ENCODE measurements around the gene CCDC141. TPM values are rescaled to one million over a fixed set of nuclear protein-coding genes. Genes with fewer than 3 reads are reported as not detected.

The CCDC141 gene, protein sequence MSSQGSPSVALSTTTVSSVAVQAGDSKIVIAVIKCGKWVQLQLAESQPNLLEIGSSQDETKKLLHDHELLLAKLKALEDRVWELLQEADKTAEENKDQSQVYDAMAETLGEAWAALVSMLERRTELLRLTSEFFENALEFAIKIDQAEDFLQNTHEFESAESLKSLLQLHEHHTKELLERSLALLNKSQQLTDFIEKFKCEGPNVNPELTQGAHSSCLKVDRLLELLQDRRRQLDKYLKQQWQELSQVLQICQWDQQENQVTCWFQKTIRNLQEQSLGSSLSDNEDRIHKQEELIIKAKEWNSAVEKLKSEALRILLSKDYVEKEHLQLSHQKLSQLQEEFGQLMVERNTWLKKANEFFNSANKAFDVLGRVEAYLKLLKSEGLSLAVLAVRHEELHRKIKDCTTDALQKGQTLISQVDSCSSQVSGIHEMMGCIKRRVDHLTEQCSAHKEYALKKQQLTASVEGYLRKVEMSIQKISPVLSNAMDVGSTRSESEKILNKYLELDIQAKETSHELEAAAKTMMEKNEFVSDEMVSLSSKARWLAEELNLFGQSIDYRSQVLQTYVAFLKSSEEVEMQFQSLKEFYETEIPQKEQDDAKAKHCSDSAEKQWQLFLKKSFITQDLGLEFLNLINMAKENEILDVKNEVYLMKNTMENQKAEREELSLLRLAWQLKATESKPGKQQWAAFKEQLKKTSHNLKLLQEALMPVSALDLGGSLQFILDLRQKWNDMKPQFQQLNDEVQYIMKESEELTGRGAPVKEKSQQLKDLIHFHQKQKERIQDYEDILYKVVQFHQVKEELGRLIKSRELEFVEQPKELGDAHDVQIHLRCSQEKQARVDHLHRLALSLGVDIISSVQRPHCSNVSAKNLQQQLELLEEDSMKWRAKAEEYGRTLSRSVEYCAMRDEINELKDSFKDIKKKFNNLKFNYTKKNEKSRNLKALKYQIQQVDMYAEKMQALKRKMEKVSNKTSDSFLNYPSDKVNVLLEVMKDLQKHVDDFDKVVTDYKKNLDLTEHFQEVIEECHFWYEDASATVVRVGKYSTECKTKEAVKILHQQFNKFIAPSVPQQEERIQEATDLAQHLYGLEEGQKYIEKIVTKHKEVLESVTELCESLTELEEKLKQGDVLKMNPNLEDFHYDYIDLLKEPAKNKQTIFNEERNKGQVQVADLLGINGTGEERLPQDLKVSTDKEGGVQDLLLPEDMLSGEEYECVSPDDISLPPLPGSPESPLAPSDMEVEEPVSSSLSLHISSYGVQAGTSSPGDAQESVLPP (N-terminal part only)
- polyA plus RNA-seq (2011; rRNA removed) (not detected in 2 replicates), polyA plus RNA-seq (2017; fragmentation: RNase III; extraction: RNeasy Plus Mini Kit Qiagen cat#74134 plus additional on column Dnase treatment) (not detected in 3 replicates), polyA minus RNA-seq (2011; rRNA and poly(A)+ RNA removed) (not detected in 2 replicates)
- polyA plus RNA-seq (2012; cell fraction: cytosol; rRNA removed): not detected in 2 replicates
- not detected in 2 replicates for polyA plus RNA-seq (2012; cell fraction: nucleus; rRNA removed)

GRCh38 chr2:179049546-179050311 lies at the start of gene CCDC141:
Gene CCDC141, minus strand, starts transcription at chr2:179050137. Its CDS starts 196 bp downstream, at chr2:179049941.
- no peak within 1 kb of the TSS for H3K4me2 ChIP-seq
- no peak within 1 kb of the TSS for H3K27ac ChIP-seq
- TF ChIP-seq PHF8 (IDR thresholded peaks at IDR 0.05; ENCODE audit: borderline replicate concordance, low read depth) (no peak), RARB (CRISPR knock-in tag; IDR thresholded peaks at IDR 0.05) (no peak), EHF (CRISPR knock-in tag; IDR thresholded peaks at IDR 0.05) (no peak), ELK1 (IDR thresholded peaks at IDR 0.05; ENCODE audit: low read depth, low read length) (no peak), TFCP2L1 (CRISPR knock-in tag; IDR thresholded peaks at IDR 0.05) (no peak), HOXB5 (CRISPR knock-in tag; IDR thresholded peaks at IDR 0.05) (no peak), FOSB (CRISPR knock-in tag; IDR thresholded peaks at IDR 0.05) (no peak), CEBPB (IDR thresholded peaks at IDR 0.05) (no peak), JUN (IDR thresholded peaks at IDR 0.05) (no peak), KDM1A (IDR thresholded peaks at IDR 0.05; ENCODE audit: low read depth) (no peak)
- TF ChIP-seq, protein P1, sequence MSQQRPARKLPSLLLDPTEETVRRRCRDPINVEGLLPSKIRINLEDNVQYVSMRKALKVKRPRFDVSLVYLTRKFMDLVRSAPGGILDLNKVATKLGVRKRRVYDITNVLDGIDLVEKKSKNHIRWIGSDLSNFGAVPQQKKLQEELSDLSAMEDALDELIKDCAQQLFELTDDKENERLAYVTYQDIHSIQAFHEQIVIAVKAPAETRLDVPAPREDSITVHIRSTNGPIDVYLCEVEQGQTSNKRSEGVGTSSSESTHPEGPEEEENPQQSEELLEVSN (IDR thresholded peaks at IDR 0.05; ENCODE audit: borderline replicate concordance, low read depth): no peak
- FAIRE-seq (no peak), DNase-seq (ENCODE audit: low read depth in 1 of 2, low spot score in 1 of 2) (no peak), ATAC-seq (no peak)
- H3K9me3 ChIP-seq: no peaks in the 10 kb centered on the region
- POLR2A ChIA-PET: no interaction called here
- CTCF ChIA-PET: interaction anchor here (0.6 kb wide), 1 partner anchor 80 kb away, joined by 3 read pairs; no protein-coding TSS in a partner anchor
- 80% methylated on average over 12 of the region's 12 CpGs for WGBS (ENCODE audit: missing lambda C conversion rate)
- H3K4me1 ChIP-seq: no peaks in the 10 kb centered on the region
- no peak within 1 kb of the TSS for H3K4me3 ChIP-seq

GRCh38 chr2:179098080-179098689 lies 48.2 kb upstream of the CCDC141 start:
- POLR2A ChIA-PET: no interaction called here
- FAIRE-seq: no peak
- H3K4me1 ChIP-seq: no peaks in the 10 kb centered on the region
- TF ChIP-seq KDM1A (IDR thresholded peaks at IDR 0.05; ENCODE audit: low read depth) (no peak), MAFK (IDR thresholded peaks at IDR 0.05; ENCODE audit: partially characterized antibody) (no peak), HEYL (CRISPR knock-in tag; IDR thresholded peaks at IDR 0.05) (no peak), NFE2L2 (conservative IDR thresholded peaks at IDR 0.05; ENCODE audit: low read length) (no peak), ZNF302 (CRISPR knock-in tag; IDR thresholded peaks at IDR 0.05) (no peak), MAX (IDR thresholded peaks at IDR 0.05) (no peak), PHF8 (IDR thresholded peaks at IDR 0.05; ENCODE audit: borderline replicate concordance, low read depth) (no peak), CHD4 (IDR thresholded peaks at IDR 0.05; ENCODE audit: borderline replicate concordance) (no peak), BCL3 (IDR thresholded peaks at IDR 0.05) (no peak), TP53 (CRISPR knock-in tag; IDR thresholded peaks at IDR 0.05) (no peak), CBX2 (IDR thresholded peaks at IDR 0.05; ENCODE audit: borderline replicate concordance, low read depth) (no peak), GATA3 (IDR thresholded peaks at IDR 0.05; ENCODE audit: borderline replicate concordance) (no peak), FOSB (CRISPR knock-in tag; IDR thresholded peaks at IDR 0.05) (no peak), NR3C1 (IDR thresholded peaks at IDR 0.05) (no peak), FOXS1 (CRISPR knock-in tag; IDR thresholded peaks at IDR 0.05) (no peak), BHLHE40 (IDR thresholded peaks at IDR 0.05; ENCODE audit: low read depth, low read length) (no peak), CEBPB (IDR thresholded peaks at IDR 0.05) (no peak)
- TF ChIP-seq, protein P1 (IDR thresholded peaks at IDR 0.05; ENCODE audit: borderline replicate concordance, low read depth): no peak

More at GRCh38 chr2:179098080-179098689, 48.2 kb upstream of the CCDC141 start:
- CTCF ChIA-PET: no interaction called here
- DNase-seq (ENCODE audit: low read depth in 1 of 2, low spot score in 1 of 2) (no peak), ATAC-seq (no peak)
- no peak overlapping the region; a peak in 1 of 6 replicates for H3K27ac ChIP-seq
- H3K4me2 ChIP-seq: no peak overlapping the region
- WGBS (ENCODE audit: missing lambda C conversion rate): 67% methylated on average over 4 of the region's 4 CpGs
- H3K4me3 ChIP-seq: no peak overlapping the region
- no peaks in the 10 kb centered on the region for H3K9me3 ChIP-seq

Data from A549 (cell line).